Panc1 (cell line): ENCODE measurements around the gene FDXACB1. TPM values are rescaled to one million over a fixed set of nuclear protein-coding genes. Genes with fewer than 3 reads are reported as not detected.
A peak's percentile ranks its signal among the peaks of the same experiment; 100 is the strongest.

Experiments used
- ATAC-seq: fragments of 200-7000 bp; cut with Tn5 transposase; 2 replicates; pipeline ENCODE4 v1.9.1; 2020; ENCODE audit warnings: mild to moderate bottlenecking, moderate library complexity
- Bru-seq: library from RNA; stranded (reverse); fragments of 400-500 nt; gene quantifications from one replicate; lab custom pipeline; 2021; lab: Mats Ljungman, UMichigan
- BruChase-seq, 2 experiments: library from RNA; stranded (reverse); fragments of 400-500 nt; gene quantifications; one replicate each; lab custom pipeline; 2021; lab: Mats Ljungman, UMichigan
- BruUV-seq: library from RNA; stranded (reverse); fragments of 400-500 nt; replicated peaks from 2 replicates; lab custom pipeline; 2021; lab: Mats Ljungman, UMichigan
- CTCF ChIA-PET: fragments of 300-600 bp; sonication (Branson Sonifier 250); formaldehyde crosslinking; loops from one replicate; lab custom pipeline; 2022; ENCODE audit warnings: antibody characterized with exemption; lab: Charles Lee
- POLR2A ChIA-PET: fragments of 300-600 bp; sonication (Branson Sonifier 250); formaldehyde crosslinking; loops from one replicate; lab custom pipeline; 2022; ENCODE audit warnings: antibody characterized with exemption; lab: Charles Lee
- DNase-seq: peaks from one replicate; pipeline ENCODE4 v3.0.0-alpha.2; 2010; ENCODE audit warnings: low read depth, low spot score
- H3K27ac ChIP-seq: 2 replicates; pipeline ENCODE4 v1.5.1; 2011; ENCODE audit warnings: mild to moderate bottlenecking, low read length, inconsistent platforms
- H3K27me3 ChIP-seq: fragments of 200-500 bp; sonication (Bioruptor generic); 2 replicates; pipeline ENCODE4 v1.6.0; 2014; ENCODE audit warnings: low read length, inconsistent platforms; ENCODE audit not compliant: control insufficient read depth, insufficient read depth
- H3K36me3 ChIP-seq: fragments of 200-500 bp; sonication (Bioruptor generic); 2 replicates; pipeline ENCODE4 v1.5.1; 2014; ENCODE audit warnings: inconsistent platforms, mild to moderate bottlenecking, low read length, moderate library complexity; ENCODE audit not compliant: control insufficient read depth, insufficient read depth
- H3K4me1 ChIP-seq: 2 replicates; pipeline ENCODE4 v1.5.1; 2011; ENCODE audit warnings: inconsistent platforms, mild to moderate bottlenecking, low read length, moderate library complexity; ENCODE audit not compliant: control insufficient read depth, insufficient read depth
- H3K4me3 ChIP-seq, 2 experiments: 2 replicates each; pipeline ENCODE4 v1.5.1; 2011 to 2012; ENCODE audit warnings: low read depth in 2 of 2, low read length in 2 of 2, mild to moderate bottlenecking in 2 of 2, inconsistent platforms in 1 of 2, moderate library complexity in 1 of 2
- H3K9me3 ChIP-seq: fragments of 200-500 bp; sonication (Bioruptor generic); 2 replicates; pipeline ENCODE4 v1.5.1; 2014; ENCODE audit warnings: low read depth, mild to moderate bottlenecking, inconsistent platforms, low read length, moderate library complexity; ENCODE audit not compliant: control insufficient read depth, insufficient read depth
- CTCF ChIP-seq: fragments of 450-650 bp; IDR thresholded peaks from 2 replicates; pipeline ENCODE4 v1.5.1; 2017; ENCODE audit warnings: mild to moderate bottlenecking
- POLR2AphosphoS5 ChIP-seq: IDR thresholded peaks from 2 replicates; pipeline ENCODE4 v1.6.1; 2012; ENCODE audit warnings: mild to moderate bottlenecking, low read depth, low read length, moderate library complexity
- REST ChIP-seq, 2 experiments: IDR thresholded peaks; 2 replicates each; pipeline ENCODE4 v1.6.1; 2011 to 2012; ENCODE audit warnings: low read depth in 2 of 2, control low read depth in 1 of 2, low read length in 1 of 2, mild to moderate bottlenecking in 1 of 2, moderate library complexity in 1 of 2; ENCODE audit not compliant: insufficient read depth in 1 of 2
- SIN3A ChIP-seq: IDR thresholded peaks from 2 replicates; pipeline ENCODE4 v1.6.1; 2012; ENCODE audit warnings: low read depth, mild to moderate bottlenecking, low read length, moderate library complexity, borderline replicate concordance; ENCODE audit not compliant: insufficient read depth
- TCF7L2 ChIP-seq: IDR thresholded peaks from 2 replicates; pipeline ENCODE4 v1.6.1; 2011; ENCODE audit warnings: mild to moderate bottlenecking, low read depth, low read length, inconsistent platforms
- in situ Hi-C: cut with HindIII; loops from 2 replicates; pipeline ENCODE4 v1.10.0; 2016; ENCODE audit warnings: low sequenced_read_pairs, low pct_unique_long_range_greater_than_20kb
- intact Hi-C: fragments of 100-400 bp; cut with micrococcal nuclease; formaldehyde crosslinking; loops from one replicate; pipeline ENCODE4 v1.10.0; 2022; ENCODE audit not compliant: unreplicated experiment
- long read RNA-seq: library from polyadenylated mRNA; unstranded; transcript quantifications from one replicate; pipeline ENCODE4 v2.0.0, GENCODE V29; 2021; ENCODE audit not compliant: unreplicated experiment
- polyA plus RNA-seq: library from polyadenylated mRNA; unstranded; fragments of >200 nt; gene quantifications from one replicate; pipeline ENCODE4 v1.2.1, GENCODE V29; 2012; ENCODE audit warnings: missing spikeins; ENCODE audit not compliant: insufficient read length
- total RNA-seq: library from RNA; stranded (reverse); gene quantifications from one replicate; pipeline ENCODE4 v1.2.1, GENCODE V29; 2021; ENCODE audit not compliant: unreplicated experiment

The FDXACB1 gene
- total RNA-seq, result 4.1 TPM
- 3.6 TPM for polyA plus RNA-seq
- Bru-seq, nascent RNA, result percentile 61 among the genes with signal in this experiment
- BruChase-seq, experiment 1, labeled RNA remaining after a 2-hour chase, result percentile 85 among the genes with signal in this experiment
- percentile 73 among the genes with signal in this experiment for BruChase-seq, experiment 2, labeled RNA remaining after a 6-hour chase
- long read RNA-seq, transcript FDXACB1-201 (5 exons, 2,789 nt), result major isoform, 8 of 11 reads
- long read RNA-seq, partial matches to known transcripts, result 0 of 11 reads
- long read RNA-seq, other reads (novel, unspliced or antisense), result 0 of 11 reads

- DNase-seq (peak; percentile 97), ATAC-seq (peak; percentile 94)
- ChIA-PET CTCF (no interaction called here), POLR2A (interaction anchor here (0.7 kb wide), 1 partner anchor 249 kb away, joined by 3 read pairs; no protein-coding TSS in a partner anchor)
- no peaks in the 10 kb centered on the region for H3K27me3 ChIP-seq
- in situ Hi-C loops (no loop called here), intact Hi-C loops (loop anchor here (10.0 kb wide), 1 partner anchor 106 kb away; no protein-coding TSS in a partner anchor)
- no TSS peak for BruUV-seq
- H3K4me3 ChIP-seq, result peak within 1 kb of the TSS; percentile 80 to 90
- TF ChIP-seq TCF7L2 (peak; percentile 85), POLR2AphosphoS5 (peak; percentile 84), CTCF (peak; percentile 99), REST (IDR thresholded peaks at IDR 0.05; ENCODE audit: insufficient read depth in 1 of 2, low read depth in 2 of 2, low read length in 1 of 2) (0 out of 4 replicates have a peak, but pooled peaks of 1 of the 2 experiments have one; percentile 15), SIN3A (peak; percentile 61; the same call in 1 of the 2 replicates)
- peak within 1 kb of the TSS; percentile 92 for H3K27ac ChIP-seq
- H3K36me3 ChIP-seq, result no peaks in the 10 kb centered on the region
- H3K9me3 ChIP-seq, result no peaks in the 10 kb centered on the region
- H3K4me1 ChIP-seq, result peaks cover 9% of the 10 kb centered on the region; the same call in 1 of the 2 replicates
Measured at GRCh38 chr11:111878849-111879636, at the start of gene FDXACB1, which contains the start of gene CFAP68. TSS of gene FDXACB1 (minus strand) at chr11:111879165. CDS start at chr11:111879132, 33 bp downstream. TSS of gene CFAP68 (plus strand) at chr11:111879541. CDS start at chr11:111879561, 20 bp downstream.

GRCh38 chr11:111926505-111927391 lies 47.8 kb upstream of the FDXACB1 start:
- intact Hi-C loops, result no loop called here
- Histone ChIP-seq H3K27me3 (no peaks in the 10 kb centered on the region), H3K4me3 (peak overlapping the region; percentile 57 to 81), H3K9me3 (no peaks in the 10 kb centered on the region), H3K4me1 (peaks cover 15% of the 10 kb centered on the region; the same call in 1 of the 2 replicates), H3K27ac (peak overlapping the region; percentile 96), H3K36me3 (no peaks in the 10 kb centered on the region)
- ChIA-PET CTCF (interaction anchor here (0.5 to 1.0 kb wide), 3 partner anchors 55 to 221 kb away, joined by 3 to 7 read pairs (median 6); no protein-coding TSS in a partner anchor), POLR2A (interaction anchor here (0.6 to 1.2 kb wide), 9 partner anchors 9 to 237 kb away, joined by 3 to 6 read pairs (median 3); partner anchors contain the start of genes ALG9 and IL18)
- TF ChIP-seq SIN3A (peak; percentile 87; the same call in 1 of the 2 replicates), TCF7L2 (no peak), REST (IDR thresholded peaks at IDR 0.05; ENCODE audit: insufficient read depth in 1 of 2, low read depth in 2 of 2, low read length in 1 of 2) (no peak), CTCF (no peak), POLR2AphosphoS5 (peak; percentile 94)
- in situ Hi-C loops, result no loop called here
- BruUV-seq, result no TSS peak
- DNase-seq, result peak; percentile 87
- ATAC-seq, result peak; percentile 98
